SHP77 treated with DMSO at 0.1 percent for 48 hours (cell line): Measurements from ENCODE around the gene ALOXE3.

Source experiments
- DNase-seq: peaks from one replicate; lab custom pipeline; 2025; lab: John Stamatoyannopoulos, UW

ALOXE3 gene

GRCh38 chr17:8051831-8052230, 66.5 kb downstream of the ALOXE3 start:
- no peak for DNase-seq

- DNase-seq: no peak
Measured at GRCh38 chr17:8048736-8049135, 69.6 kb downstream of the ALOXE3 start.

GRCh38 chr17:8048236-8048635, 70.1 kb downstream of the ALOXE3 start:
- no peak for DNase-seq

- no peak for DNase-seq
Measured at GRCh38 chr17:8047769-8048110, 70.6 kb downstream of the ALOXE3 start.

GRCh38 chr17:8046929-8047768, 71.2 kb downstream of the ALOXE3 start:
- no peak for DNase-seq

- DNase-seq: no peak
Measured at GRCh38 chr17:8046306-8046928, 71.9 kb downstream of the ALOXE3 start.
